OCI-LY7 (cell line): ENCODE data around the gene C1orf226. TPM values are rescaled to one million over a fixed set of nuclear protein-coding genes. Genes with fewer than 3 reads are reported as not detected.
"Not testable (repeated sequence)": the region's sequence is repeated elsewhere in the genome, so short reads cannot be mapped to it uniquely, and the experiment has no call there.

Experiments used
- BruUV-seq: library from RNA; stranded (reverse); fragments of 400-500 nt; replicated peaks from 2 replicates; lab custom pipeline; 2021; lab: Mats Ljungman, UMichigan
- CTCF ChIA-PET: fragments of 300-600 bp; sonication (Branson Sonifier 250); formaldehyde crosslinking; loops from one replicate; lab custom pipeline; 2022; ENCODE audit warnings: antibody characterized with exemption; ENCODE audit not compliant: unreplicated experiment; lab: Charles Lee
- POLR2A ChIA-PET: fragments of 300-600 bp; sonication (Branson Sonifier 250); formaldehyde crosslinking; loops from one replicate; lab custom pipeline; 2022; ENCODE audit warnings: antibody characterized with exemption; lab: Charles Lee
- DNase-seq: peaks from one replicate; pipeline ENCODE4 v3.0.0-alpha.2; 2015; ENCODE audit warnings: low spot score
- H2AFZ ChIP-seq: fragments of 200-600 bp; sonication (generic), shearing (Covaris generic); 2 replicates; pipeline ENCODE4 v1.6.1; 2014; ENCODE audit warnings: mild to moderate bottlenecking, antibody characterized with exemption, low read length, moderate library complexity
- H3K27ac ChIP-seq: fragments of 200-600 bp; sonication (generic); 2 replicates; pipeline ENCODE4 v1.5.1; 2014; ENCODE audit warnings: mixed run types, low read depth, mild to moderate bottlenecking, moderate library complexity, low read length, inconsistent platforms; ENCODE audit not compliant: poor library complexity, severe bottlenecking
- H3K36me3 ChIP-seq: fragments of 200-600 bp; sonication (generic); 2 replicates; pipeline ENCODE4 v1.6.1; 2014; ENCODE audit warnings: mild to moderate bottlenecking, antibody characterized with exemption, low read length, moderate library complexity, mixed read lengths; ENCODE audit not compliant: insufficient read depth
- H3K4me1 ChIP-seq: fragments of 200-600 bp; sonication (generic); 2 replicates; pipeline ENCODE4 v1.5.1; 2014; ENCODE audit warnings: mild to moderate bottlenecking, low read length; ENCODE audit not compliant: insufficient read depth, poor library complexity, severe bottlenecking
- H3K4me2 ChIP-seq: fragments of 200-600 bp; sonication (generic); 2 replicates; pipeline ENCODE4 v1.6.1; 2014; ENCODE audit warnings: mild to moderate bottlenecking, low read length
- H3K4me3 ChIP-seq: fragments of 200-600 bp; sonication (generic); 2 replicates; pipeline ENCODE4 v1.5.1; 2014; ENCODE audit warnings: mild to moderate bottlenecking, low read depth, low read length; ENCODE audit not compliant: poor library complexity, severe bottlenecking
- H3K79me2 ChIP-seq: fragments of 200-600 bp; sonication (generic); 2 replicates; pipeline ENCODE4 v1.6.1; 2016; ENCODE audit warnings: low read depth, mild to moderate bottlenecking, low read length, moderate library complexity, mixed read lengths; ENCODE audit not compliant: insufficient read depth
- H3K9me2 ChIP-seq: fragments of 200-600 bp; sonication (generic); 2 replicates; pipeline ENCODE4 v1.6.1; 2016; ENCODE audit warnings: mild to moderate bottlenecking, low read length, mixed read lengths; ENCODE audit not compliant: insufficient read depth
- H3K9me3 ChIP-seq: fragments of 200-600 bp; sonication (generic); 2 replicates; pipeline ENCODE4 v1.6.1; 2014; ENCODE audit warnings: mild to moderate bottlenecking, mixed run types, low read length, mixed read lengths
- H4K20me1 ChIP-seq: fragments of 200-600 bp; sonication (generic); 2 replicates; pipeline ENCODE4 v1.6.1; 2014; ENCODE audit warnings: mild to moderate bottlenecking, antibody characterized with exemption, low read length, moderate library complexity, mixed read lengths; ENCODE audit not compliant: insufficient read depth
- EZH2phosphoT487 ChIP-seq: fragments of 200-600 bp; sonication (generic); IDR thresholded peaks from 2 replicates; pipeline ENCODE4 v1.6.1; 2018; ENCODE audit warnings: low read depth, borderline replicate concordance, mild to moderate bottlenecking, mixed run types, antibody characterized with exemption, low read length, moderate library complexity, mixed read lengths
- intact Hi-C: fragments of 100-400 bp; cut with micrococcal nuclease; formaldehyde crosslinking; loops from one replicate; pipeline ENCODE4 v1.10.0; 2022; ENCODE audit not compliant: unreplicated experiment
- total RNA-seq, 2 experiments: library from RNA; depleted of rRNA in 1 of 2; stranded (reverse); fragments of >200 nt in 1 of 2; shearing (Covaris generic) in 1 of 2; gene quantifications; 2 replicates each; pipeline ENCODE4 v1.2.3, GENCODE V29; 2014 to 2022
- TF ChIP-seq, protein P1 (sequence below): fragments of 200-600 bp; sonication (generic); conservative IDR thresholded peaks from 2 replicates; pipeline ENCODE4 v1.5.1; 2014; ENCODE audit warnings: mild to moderate bottlenecking, antibody characterized with exemption, low read length, moderate library complexity, mixed read lengths

The C1orf226 gene
- total RNA-seq, 2 experiments from 2014 or later, result not detected

DNA sequence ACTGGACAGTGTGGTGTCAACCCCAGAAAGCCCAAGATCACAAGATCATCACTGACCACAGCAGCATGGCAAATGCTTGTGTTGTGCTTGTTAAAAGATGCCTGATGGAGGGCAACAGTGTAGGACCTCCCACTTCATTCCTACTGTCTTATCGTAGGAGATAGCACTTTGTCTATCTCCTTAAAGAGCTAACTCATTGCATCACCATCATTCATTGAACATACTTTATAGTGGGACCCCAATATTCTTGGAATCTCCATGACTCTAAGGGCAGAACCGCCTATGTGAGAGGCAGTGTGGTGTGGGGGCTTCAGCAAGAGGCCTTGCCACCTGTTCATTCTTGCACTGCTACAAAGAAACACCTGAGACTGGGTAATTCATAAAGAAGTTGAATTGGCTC is 35.4 kb downstream of the C1orf226 start:
- no peak for TF ChIP-seq EZH2phosphoT487
- TF ChIP-seq, protein P1, sequence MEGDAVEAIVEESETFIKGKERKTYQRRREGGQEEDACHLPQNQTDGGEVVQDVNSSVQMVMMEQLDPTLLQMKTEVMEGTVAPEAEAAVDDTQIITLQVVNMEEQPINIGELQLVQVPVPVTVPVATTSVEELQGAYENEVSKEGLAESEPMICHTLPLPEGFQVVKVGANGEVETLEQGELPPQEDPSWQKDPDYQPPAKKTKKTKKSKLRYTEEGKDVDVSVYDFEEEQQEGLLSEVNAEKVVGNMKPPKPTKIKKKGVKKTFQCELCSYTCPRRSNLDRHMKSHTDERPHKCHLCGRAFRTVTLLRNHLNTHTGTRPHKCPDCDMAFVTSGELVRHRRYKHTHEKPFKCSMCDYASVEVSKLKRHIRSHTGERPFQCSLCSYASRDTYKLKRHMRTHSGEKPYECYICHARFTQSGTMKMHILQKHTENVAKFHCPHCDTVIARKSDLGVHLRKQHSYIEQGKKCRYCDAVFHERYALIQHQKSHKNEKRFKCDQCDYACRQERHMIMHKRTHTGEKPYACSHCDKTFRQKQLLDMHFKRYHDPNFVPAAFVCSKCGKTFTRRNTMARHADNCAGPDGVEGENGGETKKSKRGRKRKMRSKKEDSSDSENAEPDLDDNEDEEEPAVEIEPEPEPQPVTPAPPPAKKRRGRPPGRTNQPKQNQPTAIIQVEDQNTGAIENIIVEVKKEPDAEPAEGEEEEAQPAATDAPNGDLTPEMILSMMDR, result no peak
- Histone ChIP-seq H2AFZ (no peak overlapping the region), H3K36me3 (no peaks in the 10 kb centered on the region), H3K9me2 (no peaks in the 10 kb centered on the region), H3K27ac (no peak overlapping the region), H3K4me3 (no peak overlapping the region), H3K4me2 (no peak overlapping the region), H3K79me2 (no peaks in the 10 kb centered on the region), H4K20me1 (no peaks in the 10 kb centered on the region), H3K4me1 (no peaks in the 10 kb centered on the region), H3K9me3 (no peaks in the 10 kb centered on the region)
- ChIA-PET CTCF (no interaction called here), POLR2A (no interaction called here)
- BruUV-seq, result no TSS peak
- no peak for DNase-seq
- intact Hi-C loops, result no loop called here

DNA sequence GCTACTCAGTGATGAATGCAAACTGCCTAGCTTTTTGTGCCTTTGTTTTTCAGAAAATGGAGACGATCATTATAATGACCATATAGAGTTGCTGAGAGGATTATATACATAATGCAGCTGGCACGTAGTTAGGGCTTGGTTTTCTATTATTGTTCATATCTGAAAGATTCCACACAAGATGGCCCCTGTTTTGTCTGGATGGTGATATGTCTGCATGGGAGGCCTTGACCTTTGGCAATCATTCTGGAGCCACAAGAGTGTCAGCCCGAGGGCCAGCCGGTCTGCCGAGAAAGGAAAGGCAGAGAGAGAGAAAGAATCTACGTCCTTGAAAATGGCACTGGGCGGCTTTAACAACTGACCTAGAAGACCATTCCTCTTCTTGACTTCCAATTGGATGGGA is 36.1 kb downstream of the C1orf226 start:
- CTCF ChIA-PET, result no interaction called here
- no peak for DNase-seq
- H3K4me2 ChIP-seq, result no peak overlapping the region
- H3K9me3 ChIP-seq, result no peaks in the 10 kb centered on the region
- TF ChIP-seq, protein P1, result no peak
- TF ChIP-seq EZH2phosphoT487, result no peak
- H3K79me2 ChIP-seq, result no peaks in the 10 kb centered on the region
- no peaks in the 10 kb centered on the region for H3K36me3 ChIP-seq
- H3K9me2 ChIP-seq, result no peaks in the 10 kb centered on the region
- intact Hi-C loops, result no loop called here
- no TSS peak for BruUV-seq
- no peaks in the 10 kb centered on the region for H4K20me1 ChIP-seq
- no peak overlapping the region for H3K4me3 ChIP-seq
- no peak overlapping the region for H3K27ac ChIP-seq
- no peak overlapping the region for H2AFZ ChIP-seq
- POLR2A ChIA-PET, result no interaction called here
- H3K4me1 ChIP-seq, result no peaks in the 10 kb centered on the region

DNA sequence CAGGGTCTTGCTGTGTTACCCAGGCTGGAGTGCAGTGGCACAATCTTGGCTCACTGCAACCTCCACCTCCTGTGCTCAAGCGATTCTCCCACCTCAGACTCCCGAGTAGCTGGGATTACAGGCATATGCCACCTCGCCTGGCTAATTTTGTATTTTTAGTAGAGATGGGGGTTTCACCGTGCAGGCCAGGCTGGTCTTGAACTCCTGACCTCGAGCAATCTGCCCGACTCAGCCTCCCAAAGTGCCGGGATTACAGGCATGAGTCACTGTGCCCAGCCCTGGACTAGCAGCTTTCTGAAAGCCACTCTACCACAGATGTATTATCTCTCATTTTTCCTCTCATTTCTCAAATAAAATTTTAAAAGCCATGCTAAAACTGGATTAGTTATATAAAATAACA is 37.1 kb downstream of the C1orf226 start:
- DNase-seq, H3K4me2 ChIP-seq, BruUV-seq, H3K9me2 ChIP-seq, H3K9me3 ChIP-seq, H3K4me1 ChIP-seq, H2AFZ ChIP-seq, H3K27ac ChIP-seq, intact Hi-C loops, H3K36me3 ChIP-seq, H3K79me2 ChIP-seq, H4K20me1 ChIP-seq, H3K4me3 ChIP-seq, CTCF ChIA-PET: not testable (repeated sequence)
- POLR2A ChIA-PET, result interaction anchor here (0.5 to 0.6 kb wide), 2 partner anchors 54 to 122 kb away, joined by 3 to 7 read pairs; no protein-coding TSS in a partner anchor

DNA sequence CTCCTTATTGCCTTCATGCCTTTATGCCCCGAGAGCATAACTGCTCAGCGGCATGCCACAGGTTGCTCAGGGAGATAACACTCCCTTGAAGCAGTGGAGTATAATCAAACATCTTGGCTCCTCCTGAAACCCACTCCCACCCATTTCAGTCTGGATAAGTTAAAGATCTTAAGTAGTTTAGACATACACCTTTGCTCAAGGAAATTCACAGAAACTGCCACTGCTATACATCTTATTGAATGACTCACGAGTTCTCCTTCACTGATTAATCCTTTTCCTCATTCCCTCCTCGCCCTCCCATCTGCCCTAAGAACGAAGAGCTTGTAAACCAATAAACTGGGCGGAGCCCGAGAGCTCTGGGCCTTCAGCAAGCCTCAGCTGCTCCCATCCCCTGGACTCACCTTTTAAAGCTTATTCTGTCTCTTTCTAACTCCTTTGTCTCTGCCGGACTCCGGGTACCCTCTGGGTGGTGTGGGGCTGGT is 38.0 kb downstream of the C1orf226 start:
- H3K9me2 ChIP-seq, H2AFZ ChIP-seq, H3K79me2 ChIP-seq, intact Hi-C loops, BruUV-seq, H3K27ac ChIP-seq, H3K9me3 ChIP-seq, H3K4me3 ChIP-seq, H4K20me1 ChIP-seq, DNase-seq, H3K4me2 ChIP-seq, H3K36me3 ChIP-seq, H3K4me1 ChIP-seq, CTCF ChIA-PET: not testable (repeated sequence)
- POLR2A ChIA-PET, result interaction anchor here (0.6 kb wide), 1 partner anchor 55 kb away, joined by 3 read pairs; no protein-coding TSS in a partner anchor
